CD4-positive, alpha-beta T cell (primary cell): ENCODE data around the gene KCNG1. TPM values are rescaled to one million over a fixed set of nuclear protein-coding genes. Genes with fewer than 3 reads are reported as not detected.

Experiments used
- ATAC-seq: fragments of 200-7000 bp; cut with Tn5 transposase; one replicate; pipeline ENCODE4 v1.10.0; 2022; ENCODE audit warnings: mild to moderate bottlenecking; ENCODE audit not compliant: poor library complexity
- CTCF ChIA-PET: fragments of 350-600 bp; sonication (Branson Sonifier 250); formaldehyde crosslinking; loops from one replicate; lab custom pipeline; 2021; ENCODE audit warnings: antibody characterized with exemption, inconsistent platforms; lab: Charles Lee
- POLR2A ChIA-PET: fragments of 350-600 bp; sonication (Branson Sonifier 250); formaldehyde crosslinking; loops from one replicate; lab custom pipeline; 2021; ENCODE audit warnings: antibody characterized with exemption, inconsistent platforms; lab: Charles Lee
- DNase-seq, 14 experiments: peaks; one replicate each; pipeline ENCODE4 v3.0.0-alpha.2; 2013 to 2020; ENCODE audit warnings: mixed read lengths in 2 of 14
- H3K27ac ChIP-seq, 2 donors: one replicate each; pipeline versions ENCODE4 v1.5.1 to v1.7.0; 2013; ENCODE audit warnings: low read length in 2 of 2, low read depth in 1 of 2, mild to moderate bottlenecking in 1 of 2
- H3K27me3 ChIP-seq, 2 experiments: 1 replicate in 1 of 2; 2 replicates in 1 of 2; pipeline versions ENCODE4 v1.6.1 to v1.7.0; 2013; ENCODE audit warnings: low read length in 2 of 2, control low read depth in 1 of 2, mild to moderate bottlenecking in 1 of 2, moderate library complexity in 1 of 2; ENCODE audit not compliant: insufficient read depth in 2 of 2, control insufficient read depth in 1 of 2
- H3K36me3 ChIP-seq: one replicate; pipeline ENCODE4 v1.6.1; 2013; ENCODE audit warnings: low read length, control low read depth; ENCODE audit not compliant: insufficient read depth
- H3K4me1 ChIP-seq: one replicate; pipeline ENCODE4 v1.6.1; 2013; ENCODE audit warnings: low read length, control low read depth; ENCODE audit not compliant: insufficient read depth
- H3K4me3 ChIP-seq: one replicate; pipeline ENCODE4 v1.5.1; 2013; ENCODE audit warnings: mild to moderate bottlenecking, low read length, moderate library complexity
- H3K9me3 ChIP-seq, 2 experiments: 1 replicate in 1 of 2; 2 replicates in 1 of 2; pipeline versions ENCODE4 v1.6.1 to v1.7.0; 2013; ENCODE audit warnings: low read length in 2 of 2, mild to moderate bottlenecking in 2 of 2, control low read depth in 1 of 2, moderate library complexity in 1 of 2; ENCODE audit not compliant: control insufficient read depth in 1 of 2, insufficient read depth in 1 of 2
- H3K27ac Mint-ChIP-seq: one replicate; pipeline ENCODE4 v1.8.0; 2020; ENCODE audit warnings: mixed read lengths
- H3K27me3 Mint-ChIP-seq: one replicate; pipeline ENCODE4 v1.8.0; 2021; ENCODE audit warnings: mixed read lengths
- H3K36me3 Mint-ChIP-seq: one replicate; pipeline ENCODE4 v1.8.0; 2021; ENCODE audit warnings: low read depth, mixed read lengths
- H3K4me1 Mint-ChIP-seq: one replicate; pipeline ENCODE4 v1.8.0; 2021; ENCODE audit warnings: low read depth, mixed read lengths
- H3K4me3 Mint-ChIP-seq: one replicate; pipeline ENCODE4 v1.8.0; 2020; ENCODE audit warnings: mild to moderate bottlenecking, mixed read lengths
- H3K9me3 Mint-ChIP-seq: one replicate; pipeline ENCODE4 v1.8.0; 2020; ENCODE audit warnings: mixed read lengths
- intact Hi-C, 2 experiments: fragments of 100-400 bp; cut with DNase I in 1 of 2; cut with micrococcal nuclease in 1 of 2; formaldehyde crosslinking; loops; one replicate each; pipeline versions ENCODE4 v1.15.1 to v1.9.0; 2023 to 2025; cut with DNase I, micrococcal nuclease
- total RNA-seq, 174 experiments: library from RNA in 2 of 174; stranded (reverse) in 2 of 174; gene quantifications; one replicate each; pipeline ENCODE4 v1.2.3 and lab custom pipeline; 2021 to 2026
- TF ChIP-seq, protein P1 (sequence below): fragments of 200-600 bp; IDR thresholded peaks from one replicate; pipeline ENCODE4 v1.8.0; 2022; ENCODE audit warnings: antibody characterized with exemption, mild to moderate bottlenecking

The KCNG1 gene
- total RNA-seq, 2 experiments from 2014 or later: not detected

- TF ChIP-seq, protein P1, sequence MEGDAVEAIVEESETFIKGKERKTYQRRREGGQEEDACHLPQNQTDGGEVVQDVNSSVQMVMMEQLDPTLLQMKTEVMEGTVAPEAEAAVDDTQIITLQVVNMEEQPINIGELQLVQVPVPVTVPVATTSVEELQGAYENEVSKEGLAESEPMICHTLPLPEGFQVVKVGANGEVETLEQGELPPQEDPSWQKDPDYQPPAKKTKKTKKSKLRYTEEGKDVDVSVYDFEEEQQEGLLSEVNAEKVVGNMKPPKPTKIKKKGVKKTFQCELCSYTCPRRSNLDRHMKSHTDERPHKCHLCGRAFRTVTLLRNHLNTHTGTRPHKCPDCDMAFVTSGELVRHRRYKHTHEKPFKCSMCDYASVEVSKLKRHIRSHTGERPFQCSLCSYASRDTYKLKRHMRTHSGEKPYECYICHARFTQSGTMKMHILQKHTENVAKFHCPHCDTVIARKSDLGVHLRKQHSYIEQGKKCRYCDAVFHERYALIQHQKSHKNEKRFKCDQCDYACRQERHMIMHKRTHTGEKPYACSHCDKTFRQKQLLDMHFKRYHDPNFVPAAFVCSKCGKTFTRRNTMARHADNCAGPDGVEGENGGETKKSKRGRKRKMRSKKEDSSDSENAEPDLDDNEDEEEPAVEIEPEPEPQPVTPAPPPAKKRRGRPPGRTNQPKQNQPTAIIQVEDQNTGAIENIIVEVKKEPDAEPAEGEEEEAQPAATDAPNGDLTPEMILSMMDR: no peak
- no peak overlapping the region for H3K4me3 Mint-ChIP-seq
- Histone ChIP-seq H3K4me1 (peaks cover 3% of the 10 kb centered on the region), H3K27ac (no peak overlapping the region), H3K36me3 (no peaks in the 10 kb centered on the region), H3K9me3 (peaks cover 0 to 4% of the 10 kb centered on the region in 2 experiments), H3K27me3 (peaks cover 2 to 10% of the 10 kb centered on the region in 2 experiments), H3K4me3 (no peak overlapping the region)
- DNase-seq (no peak), ATAC-seq (no peak)
- no peaks in the 10 kb centered on the region for H3K9me3 Mint-ChIP-seq
- H3K4me1 Mint-ChIP-seq: no peaks in the 10 kb centered on the region
- POLR2A ChIA-PET: no interaction called here
- H3K36me3 Mint-ChIP-seq: no peaks in the 10 kb centered on the region
- intact Hi-C loops: no loop called here
- no peak overlapping the region for H3K27ac Mint-ChIP-seq
- peaks cover 26% of the 10 kb centered on the region for H3K27me3 Mint-ChIP-seq
- CTCF ChIA-PET: no interaction called here
Observed at GRCh38 chr20:51061418-51062045, 38.6 kb upstream of the KCNG1 start.

- no peaks in the 10 kb centered on the region for H3K9me3 Mint-ChIP-seq
- no peaks in the 10 kb centered on the region for H3K4me1 Mint-ChIP-seq
- DNase-seq (no peak), ATAC-seq (no peak)
- Histone ChIP-seq H3K27ac (no peak overlapping the region), H3K4me1 (peaks cover 3% of the 10 kb centered on the region), H3K9me3 (peaks cover 0 to 5% of the 10 kb centered on the region in 2 experiments), H3K4me3 (no peak overlapping the region), H3K36me3 (no peaks in the 10 kb centered on the region), H3K27me3 (peaks cover 4 to 7% of the 10 kb centered on the region in 2 experiments)
- no peak overlapping the region for H3K4me3 Mint-ChIP-seq
- intact Hi-C loops: no loop called here
- ChIA-PET POLR2A (no interaction called here), CTCF (no interaction called here)
- TF ChIP-seq, protein P1: no peak
- no peak overlapping the region for H3K27ac Mint-ChIP-seq
- peaks cover 22% of the 10 kb centered on the region for H3K27me3 Mint-ChIP-seq
- H3K36me3 Mint-ChIP-seq: no peaks in the 10 kb centered on the region
Observed at GRCh38 chr20:51060301-51060700, 37.4 kb upstream of the KCNG1 start.

GRCh38 chr20:51059862-51060261 lies 37.0 kb upstream of the KCNG1 start:
- H3K4me3 Mint-ChIP-seq: no peak overlapping the region

More at GRCh38 chr20:51059862-51060261, 37.0 kb upstream of the KCNG1 start:
- ATAC-seq (no peak), DNase-seq (no peak)
- TF ChIP-seq, protein P1: no peak
- Histone ChIP-seq H3K9me3 (peaks cover 0 to 5% of the 10 kb centered on the region in 2 experiments), H3K4me3 (no peak overlapping the region), H3K27ac (no peak overlapping the region), H3K36me3 (no peaks in the 10 kb centered on the region), H3K4me1 (peaks cover 3% of the 10 kb centered on the region), H3K27me3 (peaks cover 4 to 7% of the 10 kb centered on the region in 2 experiments)
- Mint-ChIP-seq H3K36me3 (no peaks in the 10 kb centered on the region), H3K9me3 (no peaks in the 10 kb centered on the region), H3K27me3 (peaks cover 24% of the 10 kb centered on the region), H3K4me1 (no peaks in the 10 kb centered on the region), H3K27ac (no peak overlapping the region)
- CTCF ChIA-PET: no interaction called here
- POLR2A ChIA-PET: no interaction called here
- intact Hi-C loops: no loop called here
